MCF 10A (cell line): ENCODE measurements around the gene DAB2. TPM values are rescaled to one million over a fixed set of nuclear protein-coding genes. Genes with fewer than 3 reads are reported as not detected.

Experiments
- BruUV-seq: library from RNA; stranded (reverse); fragments of 400-500 nt; replicated peaks from 2 replicates; lab custom pipeline; 2021; lab: Mats Ljungman, UMichigan
- CTCF ChIA-PET: fragments of 300-600 bp; sonication (Branson Sonifier 250); formaldehyde crosslinking; extraction: SDS; loops from one replicate; lab custom pipeline; 2021; ENCODE audit warnings: antibody characterized with exemption, inconsistent platforms; lab: Yijun Ruan, JAX
- POLR2A ChIA-PET: fragments of 300-600, 350-650 bp; sonication (Branson Sonifier 250); formaldehyde crosslinking; extraction: SDS; loops from one replicate; lab custom pipeline; 2020; ENCODE audit warnings: antibody characterized with exemption, inconsistent platforms; lab: Yijun Ruan, JAX
- DNase-seq: peaks from one replicate; pipeline ENCODE4 v3.0.0-alpha.2; 2018; ENCODE audit not compliant: unreplicated experiment
- H3K27ac Mint-ChIP-seq: one replicate; pipeline ENCODE4 v1.8.0; 2022; ENCODE audit warnings: mild to moderate bottlenecking, low read depth, mixed read lengths; ENCODE audit not compliant: unreplicated experiment
- H3K27me3 Mint-ChIP-seq: one replicate; pipeline ENCODE4 v1.8.0; 2022; ENCODE audit warnings: mixed read lengths; ENCODE audit not compliant: insufficient read depth, unreplicated experiment
- H3K36me3 Mint-ChIP-seq: one replicate; pipeline ENCODE4 v1.8.0; 2022; ENCODE audit warnings: mild to moderate bottlenecking, moderate library complexity, mixed read lengths; ENCODE audit not compliant: insufficient read depth, unreplicated experiment
- H3K4me1 Mint-ChIP-seq: one replicate; pipeline ENCODE4 v1.8.0; 2022; ENCODE audit warnings: mixed read lengths; ENCODE audit not compliant: insufficient read depth, unreplicated experiment
- H3K4me3 Mint-ChIP-seq: one replicate; pipeline ENCODE4 v1.8.0; 2022; ENCODE audit warnings: mild to moderate bottlenecking, moderate library complexity, mixed read lengths; ENCODE audit not compliant: unreplicated experiment
- H3K9me3 Mint-ChIP-seq: one replicate; pipeline ENCODE4 v1.8.0; 2022; ENCODE audit warnings: mixed read lengths; ENCODE audit not compliant: unreplicated experiment
- intact Hi-C: fragments of 100-400 bp; cut with micrococcal nuclease; formaldehyde crosslinking; loops from 2 replicates; pipeline ENCODE4 v1.14.1; 2022
- total RNA-seq: library from RNA; stranded (reverse); gene quantifications from 2 replicates; pipeline ENCODE4 v1.2.3, GENCODE V29; 2022
- TF ChIP-seq, protein P1 (sequence below): fragments of 200-600 bp; IDR thresholded peaks from one replicate; pipeline ENCODE4 v1.8.0; 2022; ENCODE audit warnings: antibody characterized with exemption, mild to moderate bottlenecking; ENCODE audit not compliant: unreplicated experiment

Gene DAB2
- total RNA-seq, 1 experiment from 2014 or later: 0.68 TPM

DNA sequence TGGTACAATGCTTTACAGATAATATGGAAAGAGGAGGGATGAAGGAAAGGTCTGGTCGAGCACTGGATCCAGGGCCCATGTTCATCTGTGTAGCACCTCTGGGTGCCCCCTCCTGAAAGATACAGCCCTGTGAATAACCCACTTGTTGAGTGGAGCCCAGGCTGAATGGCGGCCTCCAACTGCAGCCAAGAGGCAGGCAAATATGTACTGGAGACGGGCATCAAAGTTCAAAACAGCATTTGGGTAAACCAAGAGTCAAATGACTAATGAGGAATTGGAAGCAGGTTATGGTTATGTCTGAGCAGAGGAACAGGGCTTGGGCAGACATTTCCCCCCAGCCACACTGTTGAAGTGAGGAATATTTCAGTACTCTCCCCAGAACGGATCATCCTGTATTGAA, 61.6 kb downstream of the DAB2 start:
- Mint-ChIP-seq H3K27ac (no peak overlapping the region), H3K9me3 (no peaks in the 10 kb centered on the region), H3K27me3 (no peaks in the 10 kb centered on the region), H3K36me3 (no peaks in the 10 kb centered on the region), H3K4me1 (peaks cover 8% of the 10 kb centered on the region), H3K4me3 (no peak overlapping the region)
- BruUV-seq: no TSS peak
- POLR2A ChIA-PET: no interaction called here
- CTCF ChIA-PET: interaction anchor here (0.6 to 2.7 kb wide), 5 partner anchors 11 to 206 kb away, joined by 3 to 16 read pairs (median 4); no protein-coding TSS in a partner anchor
- intact Hi-C loops: no loop called here
- DNase-seq: no peak
- TF ChIP-seq, protein P1, sequence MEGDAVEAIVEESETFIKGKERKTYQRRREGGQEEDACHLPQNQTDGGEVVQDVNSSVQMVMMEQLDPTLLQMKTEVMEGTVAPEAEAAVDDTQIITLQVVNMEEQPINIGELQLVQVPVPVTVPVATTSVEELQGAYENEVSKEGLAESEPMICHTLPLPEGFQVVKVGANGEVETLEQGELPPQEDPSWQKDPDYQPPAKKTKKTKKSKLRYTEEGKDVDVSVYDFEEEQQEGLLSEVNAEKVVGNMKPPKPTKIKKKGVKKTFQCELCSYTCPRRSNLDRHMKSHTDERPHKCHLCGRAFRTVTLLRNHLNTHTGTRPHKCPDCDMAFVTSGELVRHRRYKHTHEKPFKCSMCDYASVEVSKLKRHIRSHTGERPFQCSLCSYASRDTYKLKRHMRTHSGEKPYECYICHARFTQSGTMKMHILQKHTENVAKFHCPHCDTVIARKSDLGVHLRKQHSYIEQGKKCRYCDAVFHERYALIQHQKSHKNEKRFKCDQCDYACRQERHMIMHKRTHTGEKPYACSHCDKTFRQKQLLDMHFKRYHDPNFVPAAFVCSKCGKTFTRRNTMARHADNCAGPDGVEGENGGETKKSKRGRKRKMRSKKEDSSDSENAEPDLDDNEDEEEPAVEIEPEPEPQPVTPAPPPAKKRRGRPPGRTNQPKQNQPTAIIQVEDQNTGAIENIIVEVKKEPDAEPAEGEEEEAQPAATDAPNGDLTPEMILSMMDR: no peak

DNA sequence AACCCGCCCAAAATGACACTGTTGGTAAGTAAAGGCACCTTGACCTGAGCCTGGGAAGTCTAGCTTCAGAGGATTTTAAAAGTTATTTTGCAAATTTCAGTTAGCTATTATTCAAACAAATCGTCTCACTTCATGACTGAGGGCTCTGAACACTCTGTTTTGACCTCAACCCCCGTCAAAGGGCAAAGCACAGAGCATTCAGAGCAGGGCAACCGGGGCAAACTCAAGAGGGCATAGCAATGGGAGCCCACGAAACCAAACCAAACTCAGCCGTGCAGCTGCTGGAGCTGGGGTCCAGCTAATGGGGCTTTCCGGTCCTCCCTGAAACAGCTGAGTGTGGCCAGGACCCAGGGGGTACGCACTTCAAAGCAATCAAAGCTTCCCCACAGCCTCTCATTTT, 62.1 kb downstream of the DAB2 start:
- H3K36me3 Mint-ChIP-seq: no peaks in the 10 kb centered on the region
- no peak overlapping the region for H3K4me3 Mint-ChIP-seq
- H3K27ac Mint-ChIP-seq: no peak overlapping the region
- POLR2A ChIA-PET: no interaction called here
- CTCF ChIA-PET: interaction anchor here (0.6 to 2.7 kb wide), 5 partner anchors 11 to 207 kb away, joined by 3 to 16 read pairs (median 4); no protein-coding TSS in a partner anchor
- intact Hi-C loops: no loop called here
- H3K9me3 Mint-ChIP-seq: no peaks in the 10 kb centered on the region
- no peaks in the 10 kb centered on the region for H3K27me3 Mint-ChIP-seq
- H3K4me1 Mint-ChIP-seq: peaks cover 8% of the 10 kb centered on the region
- TF ChIP-seq, protein P1: no peak
- no peak for DNase-seq
- no TSS peak for BruUV-seq

DNA sequence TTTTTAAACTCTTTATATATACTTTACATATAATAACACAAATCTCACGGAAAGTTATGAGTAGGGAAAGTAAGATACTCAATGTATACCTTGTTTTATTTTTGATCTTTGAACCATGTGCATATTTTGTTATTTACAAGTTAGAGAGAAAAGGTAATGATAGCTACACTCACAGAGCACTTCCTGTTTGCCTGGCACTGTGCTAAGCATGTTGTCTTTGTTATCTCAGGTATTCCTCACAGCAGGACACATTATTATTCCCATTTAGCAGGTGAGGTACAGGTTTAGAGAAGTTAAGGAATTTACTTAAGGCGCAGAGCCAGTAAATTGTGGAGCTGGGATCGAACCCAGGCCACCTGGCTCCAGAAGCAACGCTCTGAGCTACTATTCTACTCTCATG, 63.5 kb downstream of the DAB2 start:
- no peak for DNase-seq
- Mint-ChIP-seq H3K4me1 (peaks cover 8% of the 10 kb centered on the region), H3K4me3 (no peak overlapping the region), H3K9me3 (no peaks in the 10 kb centered on the region), H3K36me3 (no peaks in the 10 kb centered on the region), H3K27ac (no peak overlapping the region), H3K27me3 (no peaks in the 10 kb centered on the region)
- CTCF ChIA-PET: interaction anchor here (1.1 to 2.7 kb wide), 2 partner anchors 15 to 187 kb away, joined by 4 to 16 read pairs; no protein-coding TSS in a partner anchor
- TF ChIP-seq, protein P1: no peak
- intact Hi-C loops: no loop called here
- no TSS peak for BruUV-seq
- POLR2A ChIA-PET: no interaction called here

DNA sequence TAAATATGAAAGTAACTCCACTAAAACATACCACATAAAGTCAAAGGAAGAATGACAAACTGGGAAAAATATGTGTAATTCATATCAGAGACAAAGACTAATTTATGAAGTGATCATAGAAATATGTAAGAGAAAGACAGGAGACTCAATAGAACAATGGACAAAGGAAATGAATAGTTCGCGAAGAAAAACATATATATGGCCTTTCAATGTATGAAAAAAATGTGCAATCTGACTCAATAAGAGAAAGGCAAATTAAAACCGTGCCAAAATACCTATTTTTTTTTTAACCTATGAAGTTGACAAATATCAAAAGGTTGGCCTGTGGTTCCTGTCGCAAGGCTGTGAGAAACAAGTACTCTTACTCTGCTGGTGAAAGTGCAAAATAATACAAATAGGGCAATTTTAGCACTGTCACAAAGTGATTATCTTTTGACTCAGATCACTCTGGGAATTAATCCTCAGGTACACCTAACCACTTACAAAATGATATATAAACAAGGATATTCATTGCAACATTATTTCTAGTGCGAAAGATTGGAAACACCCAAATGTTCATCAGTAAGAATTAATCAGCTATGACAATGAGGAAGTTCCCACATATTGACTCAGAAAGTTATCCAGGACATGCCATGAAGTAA, 64.2 kb downstream of the DAB2 start:
- no peaks in the 10 kb centered on the region for H3K27me3 Mint-ChIP-seq
- peak overlapping the region; percentile 52 for H3K27ac Mint-ChIP-seq
- H3K9me3 Mint-ChIP-seq: no peaks in the 10 kb centered on the region
- peak; percentile 8 for DNase-seq
- POLR2A ChIA-PET: no interaction called here
- TF ChIP-seq, protein P1: no peak
- CTCF ChIA-PET: interaction anchor here (0.6 to 2.7 kb wide), 3 partner anchors 9 to 188 kb away, joined by 3 to 16 read pairs (median 4); no protein-coding TSS in a partner anchor
- BruUV-seq: no TSS peak
- intact Hi-C loops: no loop called here
- H3K36me3 Mint-ChIP-seq: no peaks in the 10 kb centered on the region
- H3K4me1 Mint-ChIP-seq: peaks cover 8% of the 10 kb centered on the region
- no peak overlapping the region for H3K4me3 Mint-ChIP-seq
